ENCODE measurements around the gene FABP3. TPM values are rescaled to one million over a fixed set of nuclear protein-coding genes. Genes with fewer than 3 reads are reported as not detected.

The FABP3 gene
- total and polyA plus RNA-seq, 2 donors (not counting 3 experiments of a cell fraction or from before 2014, with no cell fraction given), result 0.84 to 2.6 TPM

GRCh38 chr1:31354283-31354682 lies 18.6 kb downstream of the FABP3 start:
- Histone ChIP-seq H3K4me2 (ENCODE audit: insufficient read depth, low read length) (no peak overlapping the region), H3K36me3 (ENCODE audit: control insufficient read depth in 2 of 2, extremely low read depth in 1 of 2, insufficient read depth in 2 of 2, low read length in 2 of 2) (peaks cover 0 to 6% of the 10 kb centered on the region in 2 experiments), H3K4me3 (replicated peaks in 1 of 3; ENCODE audit: insufficient read depth in 1 of 3, low read depth in 1 of 3, low read length in 3 of 3) (no peak overlapping the region), H3K9ac (replicated peaks; ENCODE audit: extremely low read depth, insufficient read depth, low read length) (no peak overlapping the region), H2AFZ (ENCODE audit: low read depth, low read length) (no peak overlapping the region), H3K9me1 (replicated peaks; ENCODE audit: control insufficient read depth, extremely low read depth, insufficient read depth, low read length) (no peaks in the 10 kb centered on the region), H3K79me2 (ENCODE audit: control insufficient read depth, insufficient read depth, low read length) (no peaks in the 10 kb centered on the region), H3K27me3 (ENCODE audit: control insufficient read depth in 2 of 2, insufficient read depth in 2 of 2, low read length in 2 of 2) (no peaks in the 10 kb centered on the region), H3K4me1 (ENCODE audit: control insufficient read depth, extremely low read depth, insufficient read depth, low read length) (no peaks in the 10 kb centered on the region), H3K27ac (ENCODE audit: insufficient read depth, low read depth, low read length) (no peak overlapping the region), H3K9me3 (replicated peaks; ENCODE audit: control insufficient read depth, insufficient read depth, low read length) (no peaks in the 10 kb centered on the region), H4K20me1 (replicated peaks; ENCODE audit: control insufficient read depth, extremely low read depth, insufficient read depth, low read length) (no peaks in the 10 kb centered on the region)
- DNase-seq (ENCODE audit: low read depth, low spot score), result no peak
- ChIA-PET POLR2A (no interaction called here), CTCF (no interaction called here)
- BruUV-seq (replicated peaks), result no TSS peak
- TF ChIP-seq JUN (IDR thresholded peaks at IDR 0.05; ENCODE audit: borderline replicate concordance, insufficient read depth, insufficient read length, low read depth), result no peak
- TF ChIP-seq CTCF (IDR thresholded peaks at IDR 0.05; ENCODE audit: extremely low read depth in 1 of 2, insufficient read depth in 1 of 2, low read depth in 1 of 2, low read length in 2 of 2), result no peak
- TF ChIP-seq, protein P1, sequence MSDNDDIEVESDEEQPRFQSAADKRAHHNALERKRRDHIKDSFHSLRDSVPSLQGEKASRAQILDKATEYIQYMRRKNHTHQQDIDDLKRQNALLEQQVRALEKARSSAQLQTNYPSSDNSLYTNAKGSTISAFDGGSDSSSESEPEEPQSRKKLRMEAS (IDR thresholded peaks at IDR 0.05; ENCODE audit: insufficient read depth, insufficient read length), result no peak
- no peak for TF ChIP-seq POLR2A (IDR thresholded peaks at IDR 0.05; ENCODE audit: low read depth, low read length)
- TF ChIP-seq FOS (IDR thresholded peaks at IDR 0.05; ENCODE audit: borderline replicate concordance, insufficient read depth, low read length), result no peak
- TF ChIP-seq POLR2AphosphoS5 (IDR thresholded peaks at IDR 0.05; ENCODE audit: insufficient read depth, low read depth, low read length), result no peak
- TF ChIP-seq GATA2 (IDR thresholded peaks at IDR 0.05; ENCODE audit: insufficient read depth, insufficient read length, low read depth, low read length), result no peak
- TF ChIP-seq EZH2 (IDR thresholded peaks at IDR 0.05; ENCODE audit: borderline replicate concordance, low read depth, low read length, severe bottlenecking), result no peak
- no peak for TF ChIP-seq MYC (IDR thresholded peaks at IDR 0.05; ENCODE audit: low read depth, low read length)
- no peak for FAIRE-seq
- intact Hi-C loops (cut with micrococcal nuclease), result no loop called here
- dilution Hi-C loops (cut with MboI; ENCODE audit: extremely low pct_ligation_motif_present, low sequenced_read_pairs), result no loop called here
